ENCODE measurements around the gene PGRMC2.

- no peak for TF ChIP-seq CTCF (conservative IDR thresholded peaks at IDR 0.05; ENCODE audit: low read depth, low read length)
- no peak for TF ChIP-seq EZH2phosphoT487 (IDR thresholded peaks at IDR 0.05; ENCODE audit: borderline replicate concordance, low read length)
Measured at GRCh38 chr4:128292349-128292748, 4.7 kb upstream of the PGRMC2 start.

All from PC-3 (cell line).